Neuron (in vitro differentiated cells): Measurements from ENCODE around the gene IKBIP.
A peak's percentile ranks its signal among the peaks of the same experiment; 100 is the strongest.
"Not testable (repeated sequence)": the region's sequence is repeated elsewhere in the genome, so short reads cannot be mapped to it uniquely, and the experiment has no call there.

ENCODE experiments used
- H2AFZ ChIP-seq: one replicate; pipeline ENCODE4 v1.6.1; 2013; ENCODE audit warnings: low read depth, mild to moderate bottlenecking, inconsistent platforms, low read length, moderate library complexity
- H3K27me3 ChIP-seq: one replicate; pipeline ENCODE4 v1.6.1; 2013; ENCODE audit warnings: low read length; ENCODE audit not compliant: insufficient read depth
- H3K36me3 ChIP-seq: one replicate; pipeline ENCODE4 v1.6.1; 2013; ENCODE audit warnings: low read length; ENCODE audit not compliant: insufficient read depth
- H3K4me1 ChIP-seq: one replicate; pipeline ENCODE4 v1.6.1; 2013; ENCODE audit warnings: low read length; ENCODE audit not compliant: insufficient read depth
- H3K4me3 ChIP-seq: 2 replicates; pipeline ENCODE4 v1.5.1; 2013; ENCODE audit warnings: mild to moderate bottlenecking, low read length, moderate library complexity
- H3K9me3 ChIP-seq: one replicate; pipeline ENCODE4 v1.6.1; 2013; ENCODE audit warnings: low read length

Gene IKBIP

DNA sequence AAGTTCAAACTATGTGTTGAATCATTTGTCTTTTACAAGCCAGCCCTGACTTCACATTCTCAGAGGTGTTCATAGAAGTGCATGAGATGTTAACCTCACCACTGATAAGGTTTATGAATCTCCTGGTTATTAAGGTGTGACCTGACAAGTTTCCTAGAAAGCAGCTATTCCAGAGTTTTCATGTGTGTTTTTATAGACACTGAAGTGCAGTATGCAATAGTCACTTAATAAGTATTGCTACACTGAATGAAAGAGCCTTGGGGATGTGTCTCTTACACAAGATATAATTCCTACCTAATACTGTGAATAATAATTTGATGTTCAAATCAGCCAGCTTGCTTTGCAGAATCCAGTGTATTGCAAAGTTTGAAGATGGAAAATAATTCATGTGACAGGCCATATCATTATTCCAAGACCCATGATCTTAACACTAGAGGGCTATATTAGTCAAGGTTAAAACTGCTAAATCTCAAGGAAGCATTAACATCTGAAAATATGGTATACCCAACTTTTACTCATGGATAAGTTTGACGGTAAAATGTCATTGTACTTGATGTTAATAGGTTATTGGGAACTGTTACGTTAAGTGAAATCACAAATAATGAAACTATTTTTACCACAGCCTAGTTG lies 38.1 kb downstream of the IKBIP start:
- Histone ChIP-seq H3K36me3 (peaks cover 35% of the 10 kb centered on the region), H2AFZ (no peak overlapping the region), H3K4me3 (no peak overlapping the region), H3K9me3 (no peaks in the 10 kb centered on the region), H3K27me3 (no peaks in the 10 kb centered on the region), H3K4me1 (no peaks in the 10 kb centered on the region)

DNA sequence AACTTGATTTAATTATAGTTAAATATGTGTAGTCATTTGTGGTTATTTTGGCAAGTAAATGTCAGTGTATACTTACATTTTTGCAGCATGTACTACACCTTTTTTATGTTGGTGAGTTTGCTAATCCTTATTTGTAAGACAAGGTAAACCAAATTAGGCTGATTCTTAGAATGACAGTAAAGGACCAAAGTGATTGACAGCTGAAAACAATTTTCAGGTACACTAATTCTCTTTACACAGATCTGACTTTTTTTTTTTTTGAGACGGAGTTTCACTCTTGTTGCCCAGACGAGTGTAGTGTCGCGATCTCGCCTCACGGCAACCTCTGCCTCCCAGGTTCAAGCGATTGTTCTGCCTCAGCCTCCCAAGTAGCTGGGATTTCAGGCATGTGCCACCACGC lies 42.7 kb downstream of the IKBIP start:
- Histone ChIP-seq H3K9me3 (no peaks in the 10 kb centered on the region), H3K36me3 (peaks cover 76% of the 10 kb centered on the region), H3K4me1 (no peaks in the 10 kb centered on the region), H3K4me3 (no peak overlapping the region), H2AFZ (no peak overlapping the region), H3K27me3 (no peaks in the 10 kb centered on the region)

DNA sequence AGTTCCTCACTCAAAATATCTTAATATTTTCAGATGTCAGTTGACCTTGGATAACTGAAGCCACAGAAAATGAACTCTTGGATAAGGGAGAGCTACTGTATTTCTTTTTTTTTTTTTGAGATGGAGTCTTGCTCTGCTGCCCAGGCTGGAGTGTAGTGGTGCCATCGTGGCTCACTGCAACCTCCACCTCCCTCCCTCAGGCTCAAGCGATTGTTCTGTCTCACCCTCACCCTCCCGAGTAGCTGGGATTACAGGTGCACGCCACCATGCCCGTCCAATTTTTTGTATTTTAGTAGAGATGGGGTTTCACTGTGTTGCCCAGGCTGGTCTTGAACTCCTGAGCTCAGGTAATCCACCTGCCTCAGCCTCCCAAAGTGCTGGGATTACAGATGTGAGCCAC lies 47.3 kb downstream of the IKBIP start:
- not testable (repeated sequence) for H2AFZ ChIP-seq, H3K9me3 ChIP-seq, H3K4me3 ChIP-seq, H3K27me3 ChIP-seq
- Histone ChIP-seq H3K36me3 (peaks cover 63% of the 10 kb centered on the region), H3K4me1 (peaks cover 17% of the 10 kb centered on the region)

- H3K4me3 ChIP-seq: peak overlapping the region; percentile 76
- peaks cover 17% of the 10 kb centered on the region for H3K4me1 ChIP-seq
- H3K36me3 ChIP-seq: peaks cover 44% of the 10 kb centered on the region
- no peaks in the 10 kb centered on the region for H3K27me3 ChIP-seq
- no peak overlapping the region for H2AFZ ChIP-seq
- H3K9me3 ChIP-seq: no peaks in the 10 kb centered on the region
Observed at GRCh38 chr12:98595243-98595988, 49.2 kb downstream of the IKBIP start.

GRCh38 chr12:98594050-98594835 lies 50.3 kb downstream of the IKBIP start:
- no peaks in the 10 kb centered on the region for H3K9me3 ChIP-seq
- no peak overlapping the region for H2AFZ ChIP-seq
- H3K36me3 ChIP-seq: peaks cover 33% of the 10 kb centered on the region
- peaks cover 17% of the 10 kb centered on the region for H3K4me1 ChIP-seq
- H3K27me3 ChIP-seq: no peaks in the 10 kb centered on the region
- H3K4me3 ChIP-seq: peak overlapping the region; percentile 76

- Histone ChIP-seq H3K9me3 (no peaks in the 10 kb centered on the region), H3K4me1 (peaks cover 17% of the 10 kb centered on the region), H3K27me3 (no peaks in the 10 kb centered on the region), H3K36me3 (peaks cover 30% of the 10 kb centered on the region), H2AFZ (peak within 1 kb of the TSS; percentile 95), H3K4me3 (peak within 1 kb of the TSS; percentile 76)
Observed at GRCh38 chr12:98593351-98594049, 51.1 kb downstream of the IKBIP start, which contains the start of gene SLC25A3. Gene SLC25A3, plus strand, starts transcription at chr12:98593686. Its CDS starts 293 bp downstream, at chr12:98593979.

DNA sequence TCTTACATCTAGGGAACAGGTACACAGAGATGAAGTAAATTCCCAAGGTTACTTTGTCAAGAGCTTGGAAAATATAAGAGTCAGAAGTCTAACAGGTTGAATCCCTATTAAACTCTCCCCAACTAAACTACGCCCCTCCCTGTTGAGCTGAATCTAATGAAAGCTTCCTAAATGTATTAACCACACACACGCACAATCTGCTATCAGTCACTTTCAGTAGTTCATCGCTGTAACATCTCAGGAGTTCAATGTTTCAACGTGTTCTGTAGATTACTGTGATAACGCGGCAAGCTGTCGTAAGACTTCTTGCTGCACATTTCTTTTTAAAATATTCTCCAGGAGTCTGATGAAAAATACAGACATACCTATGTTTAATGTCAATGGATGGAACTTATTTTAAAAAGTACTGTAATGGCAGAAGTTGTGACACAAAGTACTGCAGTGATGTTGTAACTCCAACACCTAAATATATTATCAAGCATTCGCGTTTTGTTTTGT lies 51.7 kb downstream of the IKBIP start:
- H3K4me1 ChIP-seq: peaks cover 17% of the 10 kb centered on the region
- peak overlapping the region; percentile 95 for H2AFZ ChIP-seq
- no peaks in the 10 kb centered on the region for H3K9me3 ChIP-seq
- peak overlapping the region; percentile 76 for H3K4me3 ChIP-seq
- no peaks in the 10 kb centered on the region for H3K27me3 ChIP-seq
- H3K36me3 ChIP-seq: peaks cover 23% of the 10 kb centered on the region

DNA sequence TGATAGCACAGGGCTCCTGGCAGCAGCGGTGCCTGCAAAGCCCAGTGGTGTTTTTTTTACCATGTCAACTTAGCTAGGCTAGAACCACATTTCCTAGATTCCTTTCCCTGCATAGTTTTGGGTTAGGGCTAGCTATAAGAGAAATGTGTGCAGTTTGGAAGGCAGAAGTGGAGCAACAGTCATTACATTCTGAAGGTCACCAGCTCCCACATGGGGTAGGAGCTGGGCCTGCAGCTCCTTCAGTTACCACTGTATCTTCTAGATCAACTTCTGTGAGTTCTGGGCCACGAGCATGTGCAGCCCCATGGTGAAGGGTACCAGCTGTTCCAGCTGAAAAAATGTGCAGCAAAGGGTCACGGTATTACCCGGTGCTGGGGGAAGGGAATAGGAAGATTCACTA lies 53.4 kb downstream of the IKBIP start:
- H2AFZ ChIP-seq: no peak overlapping the region
- H3K27me3 ChIP-seq: no peaks in the 10 kb centered on the region
- peaks cover 14% of the 10 kb centered on the region for H3K4me1 ChIP-seq
- peaks cover 7% of the 10 kb centered on the region for H3K36me3 ChIP-seq
- H3K4me3 ChIP-seq: no peak overlapping the region
- H3K9me3 ChIP-seq: no peaks in the 10 kb centered on the region

DNA sequence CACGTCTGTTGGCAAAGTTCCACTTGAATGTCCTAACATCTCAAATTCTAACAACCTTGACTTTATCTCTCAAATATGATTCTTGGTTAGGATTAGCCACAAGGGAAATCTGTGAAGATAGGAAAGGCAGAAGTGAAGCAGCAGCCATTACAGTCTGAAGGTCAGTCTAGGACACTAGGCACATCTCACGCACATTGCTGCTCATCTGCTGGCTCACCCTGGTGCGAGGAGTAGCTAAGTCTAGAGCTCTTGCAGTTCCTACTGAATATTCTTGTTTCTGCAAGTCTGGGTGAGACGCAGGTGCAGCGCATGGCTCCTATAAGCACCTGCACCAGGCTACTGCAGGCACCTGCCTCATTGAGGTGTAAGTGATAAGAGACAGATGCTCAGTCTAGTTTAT lies 57.5 kb downstream of the IKBIP start:
- H2AFZ ChIP-seq: no peak overlapping the region
- H3K4me3 ChIP-seq: no peak overlapping the region
- H3K9me3 ChIP-seq: no peaks in the 10 kb centered on the region
- H3K4me1 ChIP-seq: no peaks in the 10 kb centered on the region
- no peaks in the 10 kb centered on the region for H3K36me3 ChIP-seq
- no peaks in the 10 kb centered on the region for H3K27me3 ChIP-seq

GRCh38 chr12:98582093-98582492 lies 62.5 kb downstream of the IKBIP start:
- no peaks in the 10 kb centered on the region for H3K27me3 ChIP-seq
- no peaks in the 10 kb centered on the region for H3K4me1 ChIP-seq
- no peaks in the 10 kb centered on the region for H3K9me3 ChIP-seq
- H3K4me3 ChIP-seq: no peak overlapping the region
- no peaks in the 10 kb centered on the region for H3K36me3 ChIP-seq
- no peak overlapping the region for H2AFZ ChIP-seq

DNA sequence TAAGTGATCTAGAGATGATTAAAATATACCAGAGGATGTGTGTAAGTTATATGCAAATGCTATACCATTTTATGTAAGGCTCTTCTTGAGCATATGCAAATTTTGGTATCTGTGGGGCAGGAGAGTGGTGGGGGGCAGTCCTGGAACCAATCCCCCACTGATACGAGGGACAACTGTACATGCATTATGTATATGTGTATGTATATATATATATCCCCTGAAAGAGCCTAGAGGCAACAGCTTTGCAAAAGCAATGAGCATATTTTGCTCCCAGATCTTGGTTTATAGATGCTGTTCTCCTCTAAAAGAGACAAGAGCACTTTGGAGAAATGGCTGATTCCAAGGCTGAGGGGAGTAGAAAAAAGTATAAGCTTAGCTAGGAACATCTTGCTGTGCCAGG lies 63.5 kb downstream of the IKBIP start:
- Histone ChIP-seq H3K36me3 (no peaks in the 10 kb centered on the region), H3K9me3 (no peaks in the 10 kb centered on the region), H3K4me1 (no peaks in the 10 kb centered on the region), H2AFZ (no peak overlapping the region), H3K27me3 (no peaks in the 10 kb centered on the region), H3K4me3 (no peak overlapping the region)

GRCh38 chr12:98580695-98581094 lies 63.9 kb downstream of the IKBIP start:
- Histone ChIP-seq H3K4me1 (no peaks in the 10 kb centered on the region), H3K27me3 (no peaks in the 10 kb centered on the region), H2AFZ (no peak overlapping the region), H3K36me3 (no peaks in the 10 kb centered on the region), H3K4me3 (no peak overlapping the region), H3K9me3 (no peaks in the 10 kb centered on the region)
